HEK293T (cell line): Measurements from ENCODE around the gene ERO1A.

Experiments used
- CTCF ChIA-PET: fragments of 350-600 bp; formaldehyde crosslinking; extraction: SDS; loops from one replicate; lab custom pipeline; 2021; ENCODE audit warnings: antibody characterized with exemption, inconsistent platforms; lab: Yijun Ruan, JAX
- POLR2A ChIA-PET: fragments of 350-600 bp; formaldehyde crosslinking; extraction: SDS; loops from one replicate; lab custom pipeline; 2020; ENCODE audit warnings: antibody characterized with exemption, inconsistent platforms; lab: Yijun Ruan, JAX
- DNase-seq: peaks from one replicate; pipeline ENCODE4 v3.0.0; 2012; ENCODE audit warnings: mixed read lengths; ENCODE audit errors: extremely low spot score
- ARNT ChIP-seq: fragments of 450-650 bp; IDR thresholded peaks from 2 replicates; pipeline ENCODE4 v1.6.1; 2017; ENCODE audit warnings: mild to moderate bottlenecking
- BHLHE40 ChIP-seq: fragments of 450-650 bp; IDR thresholded peaks from 2 replicates; pipeline ENCODE4 v1.6.1; 2016; ENCODE audit warnings: mild to moderate bottlenecking, moderate library complexity, borderline replicate concordance
- CTBP1 ChIP-seq: fragments of 450-650 bp; IDR thresholded peaks from 2 replicates; pipeline ENCODE4 v1.6.1; 2016; ENCODE audit warnings: borderline replicate concordance
- ELF4 ChIP-seq: fragments of 450-650 bp; IDR thresholded peaks from 2 replicates; pipeline ENCODE4 v1.6.1; 2017; ENCODE audit warnings: antibody characterized with exemption
- FOXA1 ChIP-seq: fragments of 450-650 bp; IDR thresholded peaks from 2 replicates; pipeline ENCODE4 v1.6.1; 2016; ENCODE audit warnings: mild to moderate bottlenecking
- FOXK2 ChIP-seq: fragments of 450-650 bp; IDR thresholded peaks from 2 replicates; pipeline ENCODE4 v1.6.1; 2016; ENCODE audit warnings: mild to moderate bottlenecking
- FOXM1 ChIP-seq: fragments of 450-650 bp; IDR thresholded peaks from 2 replicates; pipeline ENCODE4 v1.6.1; 2017; ENCODE audit warnings: mild to moderate bottlenecking, borderline replicate concordance
- HDGF ChIP-seq: fragments of 450-650 bp; IDR thresholded peaks from 2 replicates; pipeline ENCODE4 v1.6.1; 2017; ENCODE audit warnings: antibody characterized with exemption, borderline replicate concordance
- L3MBTL2 ChIP-seq: fragments of 450-650 bp; conservative IDR thresholded peaks from 2 replicates; pipeline ENCODE4 v1.6.1; 2016; ENCODE audit warnings: mild to moderate bottlenecking
- LEF1 ChIP-seq: fragments of 450-650 bp; IDR thresholded peaks from 2 replicates; pipeline ENCODE4 v1.6.1; 2017; ENCODE audit warnings: mild to moderate bottlenecking, borderline replicate concordance
- NFRKB ChIP-seq: fragments of 450-650 bp; IDR thresholded peaks from 2 replicates; pipeline ENCODE4 v1.6.1; 2016; ENCODE audit warnings: mild to moderate bottlenecking, moderate library complexity
- PKNOX1 ChIP-seq: fragments of 450-650 bp; IDR thresholded peaks from 2 replicates; pipeline ENCODE4 v1.6.1; 2016
- SP1 ChIP-seq: fragments of 450-650 bp; IDR thresholded peaks from 2 replicates; pipeline ENCODE4 v1.6.1; 2017
- SUZ12 ChIP-seq: fragments of 450-650 bp; IDR thresholded peaks from 2 replicates; pipeline ENCODE4 v1.6.1; 2016; ENCODE audit warnings: mild to moderate bottlenecking
- TARDBP ChIP-seq: fragments of 450-650 bp; IDR thresholded peaks from 2 replicates; pipeline ENCODE4 v1.6.1; 2016
- ZNF384 ChIP-seq: fragments of 450-650 bp; IDR thresholded peaks from 2 replicates; pipeline ENCODE4 v1.6.1; 2016

Gene ERO1A

GRCh38 chr14:52692248-52692962, 3.0 kb downstream of the ERO1A start:
- no peak for TF ChIP-seq FOXM1
- no peak for TF ChIP-seq ARNT
- TF ChIP-seq CTBP1: no peak
- TF ChIP-seq FOXA1: no peak
- no peak for TF ChIP-seq TARDBP
- no peak for TF ChIP-seq FOXK2
- TF ChIP-seq SUZ12: no peak
- TF ChIP-seq LEF1: no peak
- no peak for TF ChIP-seq ELF4
- no peak for TF ChIP-seq SP1
- TF ChIP-seq BHLHE40: no peak
- no peak for TF ChIP-seq PKNOX1
- TF ChIP-seq L3MBTL2: no peak
- no peak for TF ChIP-seq NFRKB
- no peak for TF ChIP-seq HDGF
- no peak for TF ChIP-seq ZNF384
- no peak for DNase-seq
- POLR2A ChIA-PET: interaction anchor here (1.0 kb wide), 2 partner anchors 13 to 15 kb away, joined by 3 to 6 read pairs; partner anchors contain the start of gene PSMC6
- CTCF ChIA-PET: no interaction called here

GRCh38 chr14:52690983-52691760, 4.2 kb downstream of the ERO1A start:
- ChIA-PET POLR2A (interaction anchor here (1.0 kb wide), 1 partner anchor 16 kb away, joined by 6 read pairs; the partner anchor contains the start of gene PSMC6), CTCF (no interaction called here)
- no peak for TF ChIP-seq FOXK2
- 0 out of 2 replicates have a peak, but pooled peaks have one; percentile 11 for TF ChIP-seq PKNOX1
- TF ChIP-seq ARNT: no peak
- TF ChIP-seq SUZ12: no peak
- TF ChIP-seq TARDBP: no peak
- DNase-seq: no peak

- ChIA-PET CTCF (no interaction called here), POLR2A (interaction anchor here (1.2 kb wide), 1 partner anchor 9 kb away, joined by 3 read pairs; the partner anchor contains the start of gene ERO1A)
- DNase-seq: no peak
- TF ChIP-seq SUZ12 (no peak), BHLHE40 (no peak), FOXK2 (no peak), LEF1 (no peak), SP1 (no peak), ZNF384 (no peak), FOXM1 (no peak), CTBP1 (no peak), TARDBP (no peak), ARNT (no peak), PKNOX1 (no peak), ELF4 (no peak)
Measured at GRCh38 chr14:52686176-52686575, 9.2 kb downstream of the ERO1A start.

- CTCF ChIA-PET: interaction anchor here (0.5 kb wide), 1 partner anchor 43 kb away, joined by 3 read pairs; no protein-coding TSS in a partner anchor
- POLR2A ChIA-PET: interaction anchor here (0.6 to 1.0 kb wide), 2 partner anchors 11 to 44 kb away, joined by 3 read pairs; partner anchors contain the start of gene ERO1A
- DNase-seq: no peak
- TF ChIP-seq FOXA1 (no peak), ARNT (no peak), ZNF384 (no peak), CTBP1 (no peak), HDGF (no peak), BHLHE40 (no peak), NFRKB (no peak)
Measured at GRCh38 chr14:52683985-52684520, 11.3 kb downstream of the ERO1A start.

GRCh38 chr14:52678591-52678990, 16.8 kb downstream of the ERO1A start:
- POLR2A ChIA-PET: interaction anchor here (1.4 kb wide), 1 partner anchor 14 kb away, joined by 3 read pairs; no protein-coding TSS in a partner anchor

More at GRCh38 chr14:52678591-52678990, 16.8 kb downstream of the ERO1A start:
- no peak for DNase-seq
- CTCF ChIA-PET: interaction anchor here (0.6 kb wide), 1 partner anchor 39 kb away, joined by 5 read pairs; no protein-coding TSS in a partner anchor
- TF ChIP-seq PKNOX1: no peak
- TF ChIP-seq CTBP1: no peak
- no peak for TF ChIP-seq SP1
- no peak for TF ChIP-seq FOXM1
- no peak for TF ChIP-seq ARNT
- no peak for TF ChIP-seq NFRKB
- TF ChIP-seq HDGF: no peak
- TF ChIP-seq TARDBP: no peak
- TF ChIP-seq ZNF384: no peak
- TF ChIP-seq FOXA1: no peak
- TF ChIP-seq BHLHE40: no peak
- TF ChIP-seq ELF4: no peak
- TF ChIP-seq FOXK2: no peak
- no peak for TF ChIP-seq SUZ12
- no peak for TF ChIP-seq L3MBTL2
- no peak for TF ChIP-seq LEF1
